ENCODE data around the gene FMN2. TPM values are rescaled to one million over a fixed set of nuclear protein-coding genes. Genes with fewer than 3 reads are reported as not detected.

FMN2 gene
- total RNA-seq, 1 experiment from 2014 or later = 0.59 TPM

DNA sequence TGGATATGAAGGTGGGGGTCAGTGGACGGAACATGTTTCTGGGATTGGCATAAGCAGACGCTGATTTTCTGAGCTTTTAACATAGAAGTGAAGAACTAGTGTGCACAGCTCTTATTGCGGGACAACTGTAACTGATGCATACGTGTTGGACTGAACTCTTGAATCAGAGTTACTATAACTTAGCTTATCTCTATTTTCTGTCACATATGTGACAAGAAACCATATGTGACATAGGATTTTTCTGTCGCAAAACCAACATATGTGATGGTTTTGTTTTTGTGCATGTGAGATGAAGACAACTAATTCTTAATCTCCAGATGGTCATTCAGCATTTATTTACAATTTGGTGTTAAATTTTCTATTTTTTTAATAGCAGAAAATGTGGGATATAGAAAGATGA, 270.4 kb downstream of the FMN2 start:
- H3K27me3 ChIP-seq (ENCODE audit: insufficient read depth, low read length) = no peaks in the 10 kb centered on the region
- DNase-seq = no peak
- TF ChIP-seq, protein P1, sequence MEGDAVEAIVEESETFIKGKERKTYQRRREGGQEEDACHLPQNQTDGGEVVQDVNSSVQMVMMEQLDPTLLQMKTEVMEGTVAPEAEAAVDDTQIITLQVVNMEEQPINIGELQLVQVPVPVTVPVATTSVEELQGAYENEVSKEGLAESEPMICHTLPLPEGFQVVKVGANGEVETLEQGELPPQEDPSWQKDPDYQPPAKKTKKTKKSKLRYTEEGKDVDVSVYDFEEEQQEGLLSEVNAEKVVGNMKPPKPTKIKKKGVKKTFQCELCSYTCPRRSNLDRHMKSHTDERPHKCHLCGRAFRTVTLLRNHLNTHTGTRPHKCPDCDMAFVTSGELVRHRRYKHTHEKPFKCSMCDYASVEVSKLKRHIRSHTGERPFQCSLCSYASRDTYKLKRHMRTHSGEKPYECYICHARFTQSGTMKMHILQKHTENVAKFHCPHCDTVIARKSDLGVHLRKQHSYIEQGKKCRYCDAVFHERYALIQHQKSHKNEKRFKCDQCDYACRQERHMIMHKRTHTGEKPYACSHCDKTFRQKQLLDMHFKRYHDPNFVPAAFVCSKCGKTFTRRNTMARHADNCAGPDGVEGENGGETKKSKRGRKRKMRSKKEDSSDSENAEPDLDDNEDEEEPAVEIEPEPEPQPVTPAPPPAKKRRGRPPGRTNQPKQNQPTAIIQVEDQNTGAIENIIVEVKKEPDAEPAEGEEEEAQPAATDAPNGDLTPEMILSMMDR (conservative IDR thresholded peaks at IDR 0.05) = no peak
- Mint-ChIP-seq H3K4me1 (no peaks in the 10 kb centered on the region), H3K27ac (no peak overlapping the region), H3K9me3 (no peaks in the 10 kb centered on the region), H3K27me3 (ENCODE audit: low read depth) (no peaks in the 10 kb centered on the region), H3K36me3 (ENCODE audit: insufficient read depth in 1 of 3, low read depth in 3 of 3) (no peaks in the 10 kb centered on the region), H3K4me3 (no peak overlapping the region)
- H2AK5ac ChIP-seq (ENCODE audit: insufficient read length, low read length) = no peak overlapping the region
- H3K4ac ChIP-seq (ENCODE audit: low read depth, low read length) = no peak overlapping the region
- no peak overlapping the region for H3K18ac ChIP-seq (ENCODE audit: insufficient read length, low read depth, low read length)
- no peak overlapping the region for H2BK12ac ChIP-seq (ENCODE audit: insufficient read length, low read depth, low read length)
- no peak overlapping the region for H4K8ac ChIP-seq (replicated peaks; ENCODE audit: insufficient read length, low read depth, low read length)
- H2BK120ac ChIP-seq (ENCODE audit: low read depth, low read length, poor library complexity, severe bottlenecking) = no peak overlapping the region
- H4K91ac ChIP-seq (ENCODE audit: insufficient read length, low read depth, low read length) = no peak overlapping the region
- H3K79me1 ChIP-seq (ENCODE audit: insufficient read depth, low read depth, low read length, poor library complexity, severe bottlenecking) = no peaks in the 10 kb centered on the region
- H2AFZ ChIP-seq (ENCODE audit: low read length) = no peak overlapping the region
- no peaks in the 10 kb centered on the region for H3K4me1 ChIP-seq (ENCODE audit: insufficient read depth, low read length)
- no peaks in the 10 kb centered on the region for H3K23me2 ChIP-seq (ENCODE audit: insufficient read length, low read depth, low read length, poor library complexity, severe bottlenecking)
- no peaks in the 10 kb centered on the region for H3K9me3 ChIP-seq (ENCODE audit: control insufficient read depth, low read depth, low read length)
- H2BK15ac ChIP-seq (ENCODE audit: low read depth, low read length) = no peak overlapping the region
- no peak overlapping the region for H3K9ac ChIP-seq (ENCODE audit: extremely low read depth, insufficient read length, low read length)
- H3K79me2 ChIP-seq (ENCODE audit: insufficient read depth, low read length) = no peaks in the 10 kb centered on the region
- no peak overlapping the region for H3K56ac ChIP-seq (ENCODE audit: insufficient read length, low read depth, low read length)
- no peak overlapping the region for H3K27ac ChIP-seq (ENCODE audit: insufficient read length, low read depth, low read length)
- H3K14ac ChIP-seq (ENCODE audit: insufficient read depth, low read length) = no peak overlapping the region
- H2BK20ac ChIP-seq (ENCODE audit: low read depth, low read length, poor library complexity, severe bottlenecking) = no peak overlapping the region
- H3K4me2 ChIP-seq (ENCODE audit: insufficient read depth, insufficient read length, low read length) = no peak overlapping the region
- WGBS (ENCODE audit: extremely low coverage, insufficient read length, low lambda C conversion rate) = no CpG with 5 or more reads among the region's 5 CpGs
- H3T11ph ChIP-seq (ENCODE audit: low read length) = no peak overlapping the region
- H2BK5ac ChIP-seq (ENCODE audit: insufficient read length, low read length) = no peak overlapping the region
- no peak overlapping the region for H3K23ac ChIP-seq (ENCODE audit: insufficient read length, low read depth, low read length)
- H4K20me1 ChIP-seq (ENCODE audit: control insufficient read depth, insufficient read depth, insufficient read length) = no peaks in the 10 kb centered on the region
- no peak overlapping the region for H4K5ac ChIP-seq (ENCODE audit: insufficient read length, low read depth, low read length)
